Ramos (cell line): ENCODE results near the gene NMRAL1.

Experiments
- in situ Hi-C: fragments of 300-500 bp; cut with MboI; formaldehyde crosslinking; loops from one replicate; pipeline ENCODE4 v1.14.3; 2022; ENCODE audit warnings: low sequenced_read_pairs; ENCODE audit not compliant: unreplicated experiment

The NMRAL1 gene

GRCh38 chr16:4507588-4508345 is 33.3 kb upstream of the NMRAL1 start:
- in situ Hi-C loops = no loop called here

- in situ Hi-C loops = no loop called here
Observed at GRCh38 chr16:4506450-4506849, 32.0 kb upstream of the NMRAL1 start.

- in situ Hi-C loops = no loop called here
Observed at GRCh38 chr16:4505356-4506147, 31.1 kb upstream of the NMRAL1 start.

- in situ Hi-C loops = no loop called here
Observed at GRCh38 chr16:4501071-4501478, 26.6 kb upstream of the NMRAL1 start.

GRCh38 chr16:4500272-4500671 is 25.8 kb upstream of the NMRAL1 start:
- in situ Hi-C loops = no loop called here

- in situ Hi-C loops = no loop called here
Observed at GRCh38 chr16:4499196-4499555, 24.8 kb upstream of the NMRAL1 start.

- in situ Hi-C loops = no loop called here
Observed at GRCh38 chr16:4498546-4499195, 24.2 kb upstream of the NMRAL1 start.

- in situ Hi-C loops = no loop called here
Observed at GRCh38 chr16:4496305-4496704, 21.9 kb upstream of the NMRAL1 start.

GRCh38 chr16:4495766-4496165 is 21.3 kb upstream of the NMRAL1 start:
- in situ Hi-C loops = no loop called here

GRCh38 chr16:4494746-4495490 is 20.5 kb upstream of the NMRAL1 start:
- in situ Hi-C loops = no loop called here

- in situ Hi-C loops = no loop called here
Observed at GRCh38 chr16:4491898-4492297, 17.5 kb upstream of the NMRAL1 start.

GRCh38 chr16:4489030-4489429 is 14.6 kb upstream of the NMRAL1 start:
- in situ Hi-C loops = no loop called here

- in situ Hi-C loops = no loop called here
Observed at GRCh38 chr16:4488499-4488967, 14.1 kb upstream of the NMRAL1 start.

- in situ Hi-C loops = no loop called here
Observed at GRCh38 chr16:4487955-4488498, 13.6 kb upstream of the NMRAL1 start.

GRCh38 chr16:4486126-4486893 is 11.9 kb upstream of the NMRAL1 start:
- in situ Hi-C loops = no loop called here

GRCh38 chr16:4481963-4482362 is 7.5 kb upstream of the NMRAL1 start:
- in situ Hi-C loops = no loop called here

- in situ Hi-C loops = no loop called here
Observed at GRCh38 chr16:4481526-4481925, 7.1 kb upstream of the NMRAL1 start.

- in situ Hi-C loops = no loop called here
Observed at GRCh38 chr16:4477966-4478365, 3.5 kb upstream of the NMRAL1 start.
